GM12878 (cell line): Measurements from ENCODE around the gene ALDH1A1. TPM values are rescaled to one million over a fixed set of nuclear protein-coding genes. Genes with fewer than 3 reads are reported as not detected.

Experiments used
- ATAC-seq: fragments of 200-7000 bp; cut with Tn5 transposase; 3 replicates; pipeline ENCODE4 v1.9.1; 2020; ENCODE audit warnings: mild to moderate bottlenecking, moderate library complexity
- BruUV-seq: library from RNA; stranded (reverse); fragments of 400-500 nt; replicated peaks from 2 replicates; lab custom pipeline; 2021; lab: Mats Ljungman, UMichigan
- CTCF ChIA-PET: fragments of 300-600 bp; sonication (Branson Sonifier 250); formaldehyde crosslinking; extraction: SDS; loops from one replicate; lab custom pipeline; 2021; ENCODE audit warnings: inconsistent platforms; lab: Yijun Ruan, JAX
- POLR2A ChIA-PET: fragments of 350-600 bp; formaldehyde crosslinking; extraction: SDS; loops from one replicate; lab custom pipeline; 2021; ENCODE audit warnings: inconsistent platforms; lab: Charles Lee
- RAD21 ChIA-PET: fragments of 300-600 bp; sonication (Branson Sonifier 250); formaldehyde crosslinking; loops from one replicate; lab custom pipeline; 2023; ENCODE audit warnings: antibody characterized with exemption; ENCODE audit not compliant: unreplicated experiment; lab: Charles Lee
- SMC1A ChIA-PET: fragments of 300-600 bp; sonication (Branson Sonifier 250); formaldehyde crosslinking; loops from one replicate; lab custom pipeline; 2023; ENCODE audit not compliant: unreplicated experiment, uncharacterized antibody; lab: Charles Lee
- DNase-seq: peaks from one replicate; pipeline ENCODE4 v3.0.0-alpha.2; 2011; ENCODE audit warnings: low read depth, low spot score
- FAIRE-seq: peaks from 3 replicates; lab custom pipeline; 2011; peaks lifted over from hg19 to GRCh38; lab: Jason Lieb, UNC
- H2AFZ ChIP-seq: 2 replicates; pipeline ENCODE4 v1.6.0; 2011; ENCODE audit warnings: low read depth, low read length, control low read depth; ENCODE audit not compliant: control insufficient read depth
- H3K27ac ChIP-seq: 2 replicates; pipeline ENCODE4 v1.5.1; 2011; ENCODE audit warnings: control low read depth; ENCODE audit not compliant: control insufficient read depth, insufficient read depth
- H3K27me3 ChIP-seq, 2 experiments: replicated peaks in 1 of 2; 2 replicates each; pipeline versions ENCODE4 v1.6.0 to v1.6.1; 2011; ENCODE audit warnings: low read length in 1 of 2; ENCODE audit not compliant: control insufficient read depth in 2 of 2, insufficient read depth in 2 of 2
- H3K36me3 ChIP-seq, 2 experiments: 2 replicates each; pipeline ENCODE4 v1.5.1; 2011; ENCODE audit warnings: low read length in 1 of 2; ENCODE audit not compliant: control insufficient read depth in 2 of 2, insufficient read depth in 2 of 2
- H3K4me1 ChIP-seq: 2 replicates; pipeline ENCODE4 v1.6.1; 2011; ENCODE audit warnings: mild to moderate bottlenecking, low read length, moderate library complexity, mixed read lengths; ENCODE audit not compliant: control insufficient read depth, insufficient read depth
- H3K4me2 ChIP-seq: 2 replicates; pipeline ENCODE4 v1.6.0; 2011; ENCODE audit warnings: control low read depth; ENCODE audit not compliant: control insufficient read depth, insufficient read depth
- H3K4me3 ChIP-seq: fragments of 200-600 bp; sonication (generic); 2 replicates; pipeline ENCODE4 v1.5.1; 2016
- H3K79me2 ChIP-seq: 2 replicates; pipeline ENCODE4 v1.6.0; 2011; ENCODE audit warnings: low read length; ENCODE audit not compliant: control insufficient read depth, insufficient read depth
- H3K9ac ChIP-seq: 2 replicates; pipeline ENCODE4 v1.8.0; 2011; ENCODE audit warnings: low read length, control low read depth, mixed read lengths; ENCODE audit not compliant: control insufficient read depth, insufficient read depth
- H3K9me3 ChIP-seq: replicated peaks from 3 replicates; pipeline ENCODE4 v1.5.1; 2011; ENCODE audit warnings: mild to moderate bottlenecking, low read length; ENCODE audit not compliant: control insufficient read depth, insufficient read depth
- H4K20me1 ChIP-seq: 2 replicates; pipeline ENCODE4 v1.6.0; 2011; ENCODE audit not compliant: control insufficient read depth, insufficient read depth
- MTA2 ChIP-seq: fragments of 450-650 bp; IDR thresholded peaks from 2 replicates; pipeline ENCODE4 v1.6.1; 2016; ENCODE audit warnings: low read depth, mild to moderate bottlenecking, moderate library complexity
- POU2F2 ChIP-seq: IDR thresholded peaks from 3 replicates; pipeline ENCODE4 v1.6.1; 2011; ENCODE audit warnings: low read depth, mild to moderate bottlenecking, low read length, borderline replicate concordance
- PRDM15 ChIP-seq: fragments of 450-650 bp; formaldehyde crosslinking; IDR thresholded peaks from 2 replicates; pipeline ENCODE4 v1.4.0; 2020; ENCODE audit warnings: mild to moderate bottlenecking, moderate library complexity
- RCOR1 ChIP-seq: conservative IDR thresholded peaks from 2 replicates; pipeline ENCODE4 v1.6.1; 2012; ENCODE audit warnings: low read depth, low read length, improper control_type of control experiment
- WGBS: methylation state at CpG from one replicate; pipeline ENCODE4 v1.1.6; 2016; ENCODE audit warnings: low lambda C conversion rate; ENCODE audit not compliant: insufficient replicate concordance, insufficient coverage; ENCODE audit errors: missing lambda C conversion rate; 5-methylcytosine and 5-hydroxymethylcytosine counted together
- in situ Hi-C: fragments of 300-500 bp; cut with MboI; formaldehyde crosslinking; loops from 9 replicates; pipeline ENCODE4 v1.14.3; 2018; ENCODE audit warnings: mixed read lengths
- intact Hi-C: fragments of 100-400 bp; cut with micrococcal nuclease; formaldehyde crosslinking; loops from one replicate; pipeline ENCODE4 v1.14.2; 2022; ENCODE audit not compliant: unreplicated experiment
- polyA plus RNA-seq, 11 experiments: library from polyadenylated mRNA; depleted of rRNA in 4 of 11; unstranded in 6 of 11; stranded (reverse) in 5 of 11; fragments of >200 nt; fragmentation: Nextera tagmentation in 4 of 11; fragmentation: Illumina TruSeq in 1 of 11; extraction: Ambion mirVana in 4 of 11; extraction: Trizol in 1 of 11; gene quantifications; 1 replicate in 1 of 11; 2 replicates in 10 of 11; pipeline versions ENCODE4 v1.2.1 to v1.2.3, GENCODE V29; 2011 to 2016; ENCODE audit warnings: inconsistent platforms in 2 of 11, missing spikeins in 2 of 11, low read depth in 1 of 11
- total RNA-seq, 4 experiments: library from RNA; depleted of rRNA in 3 of 4; stranded (reverse); fragments of >200 nt in 3 of 4; fragmentation: Illumina TruSeq in 1 of 4; extraction: Trizol in 1 of 4; gene quantifications; 2 replicates each; pipeline versions ENCODE4 v1.2.1 to v1.2.3, GENCODE V29; 2013 to 2021

ALDH1A1 gene
- total and polyA plus RNA-seq, 10 of the 15 experiments (the other 5 are each of a cell fraction or from before 2014, with no cell fraction given): 0.03 to 0.54 TPM; not detected in 8

- SMC1A ChIA-PET: no interaction called here
- Histone ChIP-seq H3K9me3 (no peaks in the 10 kb centered on the region), H3K27me3 (no peaks in the 10 kb centered on the region; a peak in 1 of 4 replicates), H2AFZ (no peak overlapping the region), H3K4me1 (no peaks in the 10 kb centered on the region), H3K4me3 (no peak overlapping the region), H3K4me2 (no peak overlapping the region), H3K36me3 (no peaks in the 10 kb centered on the region), H3K27ac (no peak overlapping the region)
- FAIRE-seq (no peak), ATAC-seq (no peak)
- CTCF ChIA-PET: no interaction called here
- BruUV-seq: no TSS peak
- RAD21 ChIA-PET: no interaction called here
- TF ChIP-seq RCOR1 (no peak), POU2F2 (no peak), MTA2 (no peak), PRDM15 (CRISPR knock-in tag) (no peak)
- TF ChIP-seq, all 136 proteins: peak for 0
- intact Hi-C loops: no loop called here
- H4K20me1 ChIP-seq: no peaks in the 10 kb centered on the region
- H3K79me2 ChIP-seq: no peaks in the 10 kb centered on the region
- POLR2A ChIA-PET: no interaction called here
- H3K9ac ChIP-seq: no peak overlapping the region
- 64% methylated on average over 3 of the region's 3 CpGs for WGBS
- in situ Hi-C loops: loop anchor here (5.0 kb wide), 1 partner anchor 52 kb away; the partner anchor contains the start of gene ALDH1A1
- DNase-seq: no peak
Observed at GRCh38 chr9:72899734-72900477, 52.9 kb downstream of the ALDH1A1 start.
